NOMO-1 treated with DMSO at 0.1 percent for 48 hours (cell line): Measurements from ENCODE around the gene ANAPC16.
"Not testable (repeated sequence)": the region's sequence is repeated elsewhere in the genome, so short reads cannot be mapped to it uniquely, and the experiment has no call there.

Source experiments
- DNase-seq: peaks from one replicate; lab custom pipeline; 2025; ENCODE audit not compliant: unreplicated experiment; lab: John Stamatoyannopoulos, UW

ANAPC16 gene

DNA sequence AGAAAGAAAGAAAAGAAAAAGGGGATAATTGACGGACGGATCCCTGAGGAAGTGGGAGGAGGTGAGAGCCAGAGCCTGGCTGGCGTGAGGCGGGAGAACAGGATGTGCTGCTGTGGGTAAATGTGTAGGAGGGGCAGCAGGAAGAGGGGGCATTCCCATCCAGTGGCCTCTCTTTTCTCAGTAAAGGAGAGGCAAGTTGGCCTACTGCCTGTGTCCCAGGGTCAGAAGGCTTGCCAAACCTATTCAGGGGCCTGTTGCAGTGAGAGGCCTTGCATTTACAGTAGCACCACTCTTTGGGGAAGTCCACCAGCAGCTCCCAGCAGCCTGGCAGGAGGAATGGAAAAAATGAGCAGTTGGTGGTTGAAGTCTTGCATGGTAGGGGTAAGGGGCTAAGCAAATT is 26.9 kb downstream of the ANAPC16 start:
- no peak for DNase-seq

DNA sequence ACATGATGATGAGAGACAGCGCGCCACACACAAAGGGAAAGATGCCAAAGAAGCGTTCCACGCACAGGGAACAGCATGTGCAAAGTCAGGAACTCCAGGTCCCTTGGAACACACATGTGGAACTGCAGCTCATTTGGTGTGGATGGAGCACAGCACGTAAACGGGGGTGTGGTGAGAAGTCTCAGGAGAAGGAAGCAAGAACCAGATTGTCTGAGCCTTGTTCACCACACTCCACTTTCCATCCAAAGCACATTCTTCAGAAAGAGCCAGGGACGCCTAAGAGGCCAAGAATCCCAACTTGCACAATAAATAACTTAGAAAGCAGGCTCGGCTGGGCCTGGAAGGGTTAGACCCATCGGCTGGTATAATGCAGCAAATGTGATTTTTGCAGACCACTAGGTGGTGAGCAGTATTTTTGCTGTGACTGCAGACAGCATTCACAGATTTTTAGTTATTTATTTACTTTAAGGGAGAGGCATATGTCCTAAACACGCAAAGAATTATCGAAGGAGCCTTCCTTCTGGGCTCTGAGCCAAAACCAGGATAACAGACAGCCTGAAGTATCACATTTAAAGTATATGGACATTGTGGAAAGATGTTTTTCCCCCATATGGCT is 28.1 kb downstream of the ANAPC16 start:
- DNase-seq = no peak

DNA sequence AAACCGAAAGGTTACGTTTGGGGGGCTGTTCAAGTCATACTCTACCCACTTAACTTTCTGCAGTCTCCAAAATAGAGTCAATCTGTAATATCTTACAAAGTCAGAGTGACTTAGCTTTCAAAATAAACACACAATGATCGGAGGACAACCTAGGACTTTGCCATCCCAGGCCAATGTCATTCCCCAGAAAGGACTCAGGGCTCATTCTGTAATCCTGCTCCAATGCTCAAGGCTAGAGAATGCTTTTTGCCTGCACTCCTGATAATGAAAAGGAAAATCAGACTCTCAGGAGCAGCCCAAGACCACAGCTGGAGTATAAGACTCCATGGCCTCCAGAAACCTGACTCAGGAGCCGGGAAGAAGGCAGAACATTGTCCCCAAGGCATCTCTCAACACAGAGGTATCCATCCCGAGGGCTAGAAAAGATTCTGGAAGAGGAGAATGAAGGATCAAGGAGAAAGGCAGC is 28.8 kb downstream of the ANAPC16 start:
- DNase-seq = no peak

DNA sequence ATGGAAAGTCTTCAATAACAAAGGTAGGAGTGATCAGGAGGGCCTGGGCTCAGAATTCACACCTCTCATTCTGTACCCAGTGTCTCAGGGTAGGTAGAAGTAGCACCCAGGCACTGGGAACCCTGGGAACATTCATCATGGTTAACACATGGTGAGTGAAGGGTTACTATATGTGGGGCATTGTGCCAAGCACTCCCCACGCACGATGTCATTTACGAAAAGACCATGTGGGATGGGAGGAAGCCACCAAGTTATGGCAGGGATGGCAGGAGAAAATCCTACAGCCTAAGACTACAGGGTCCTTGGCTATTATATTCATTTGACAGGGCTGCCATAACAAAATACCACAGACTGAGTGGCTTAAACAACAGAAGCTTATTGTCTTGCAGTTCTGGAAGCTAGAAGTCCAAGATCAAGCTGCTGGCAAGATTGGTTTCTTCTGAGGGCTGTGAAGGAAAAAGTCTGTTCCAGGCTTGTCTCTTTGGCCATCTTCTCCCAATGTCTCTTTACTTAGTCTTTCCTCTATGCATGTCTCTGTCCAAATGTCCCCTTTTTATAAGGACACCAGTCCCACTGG is 30.2 kb downstream of the ANAPC16 start:
- no peak for DNase-seq

DNA sequence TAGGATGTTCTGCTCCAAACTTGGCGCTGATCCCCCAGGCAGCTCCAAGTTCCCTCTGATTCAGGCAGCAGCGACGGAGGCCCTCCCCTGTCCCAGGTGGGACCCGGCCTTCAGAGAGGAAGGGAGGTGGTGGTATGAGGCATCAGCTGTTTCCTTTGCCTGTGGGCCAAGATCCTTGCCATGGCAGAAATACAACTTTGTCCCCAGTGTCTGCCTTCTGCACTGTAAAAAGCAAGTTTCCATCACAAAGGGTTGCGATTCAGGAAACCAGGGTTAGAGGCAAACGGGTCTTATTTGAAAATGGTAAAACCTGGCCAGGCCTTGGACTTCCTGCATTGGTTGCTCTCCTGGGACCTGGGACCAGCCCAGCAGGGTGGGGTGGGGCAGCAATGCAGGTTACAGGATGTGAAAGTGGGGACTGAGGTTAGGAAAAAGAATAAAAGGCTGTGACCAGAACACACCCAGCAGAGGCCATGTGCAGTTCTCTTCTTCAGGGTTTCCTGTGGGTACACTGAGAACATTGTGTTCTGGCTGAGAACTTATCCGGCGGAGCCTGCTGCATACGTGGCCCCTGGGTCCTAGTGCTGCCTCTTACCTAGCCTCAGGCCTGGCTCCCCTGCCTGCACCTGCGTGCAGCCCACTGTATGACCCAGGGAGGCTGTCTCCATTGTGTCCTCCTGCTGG is 32.8 kb downstream of the ANAPC16 start:
- DNase-seq = peak; percentile 82

DNA sequence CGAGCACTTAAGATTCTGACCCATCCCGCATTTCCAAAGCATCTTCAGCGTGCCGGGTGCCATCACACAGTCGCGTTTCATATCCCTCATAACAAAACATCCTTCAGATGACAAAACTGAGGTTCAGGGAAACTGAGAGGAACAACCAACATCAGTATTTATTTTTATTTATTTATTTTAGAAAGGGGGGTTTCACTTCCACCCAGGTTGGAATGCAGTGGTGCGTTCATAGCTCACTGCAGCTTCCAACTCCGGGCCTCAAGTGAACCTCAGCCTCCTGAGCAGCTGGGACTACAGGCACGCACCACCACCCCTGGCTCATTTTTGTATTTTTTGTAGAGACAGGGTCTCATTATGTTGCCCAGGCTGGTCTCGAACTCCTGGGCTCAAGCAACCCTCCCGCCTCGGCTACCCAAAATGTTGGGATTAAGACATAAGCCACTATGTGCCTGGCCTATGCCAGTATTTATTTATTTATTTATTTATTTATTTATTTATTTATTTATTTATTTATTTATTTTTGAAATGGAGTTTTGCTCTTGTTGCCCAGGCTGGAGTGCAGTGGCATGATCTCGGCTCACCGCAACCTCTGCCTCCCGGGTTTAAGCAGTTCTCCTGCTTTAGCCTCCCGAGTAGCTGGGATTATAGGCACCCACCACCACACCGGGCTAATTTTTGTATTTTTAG is 33.5 kb downstream of the ANAPC16 start:
- DNase-seq = not testable (repeated sequence)

DNA sequence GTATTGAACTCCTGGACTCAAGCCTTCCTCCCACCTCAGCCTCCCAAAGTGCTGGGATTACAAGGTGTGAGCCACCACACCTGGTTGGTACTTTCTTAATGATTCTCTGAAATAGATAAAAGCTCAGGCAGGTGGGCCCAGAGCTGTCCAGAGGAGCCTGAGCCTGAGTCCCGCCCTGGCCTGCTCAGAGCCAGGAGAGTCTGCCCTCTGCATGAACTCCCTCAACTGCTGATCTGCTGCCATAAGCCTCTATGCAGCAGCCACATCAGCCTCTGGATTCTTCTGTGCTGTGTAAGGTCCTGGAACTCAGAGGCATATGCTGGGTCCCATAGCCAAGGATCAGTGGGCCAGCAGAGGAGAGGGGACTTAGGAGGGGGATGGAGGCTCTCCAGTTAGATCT is 34.9 kb downstream of the ANAPC16 start:
- no peak for DNase-seq

DNA sequence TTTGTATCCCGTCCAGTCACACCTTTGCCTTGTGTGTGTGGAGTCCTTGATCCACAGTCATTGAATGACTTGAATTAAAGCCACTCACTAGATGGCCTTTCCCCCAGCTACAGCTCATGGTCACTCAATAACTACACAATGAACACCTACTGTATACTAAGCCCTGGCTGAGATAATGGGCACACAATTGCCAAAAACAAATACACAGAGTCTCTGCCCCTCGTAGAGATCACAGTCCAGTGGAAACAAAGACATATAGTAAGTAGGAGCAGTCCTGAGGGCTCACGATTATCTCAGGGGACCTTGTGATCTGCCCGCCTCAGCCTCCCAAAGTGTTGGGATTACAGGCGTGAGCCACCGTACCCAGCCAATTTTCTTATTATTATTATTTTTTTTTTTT is 35.8 kb downstream of the ANAPC16 start:
- no peak for DNase-seq

DNA sequence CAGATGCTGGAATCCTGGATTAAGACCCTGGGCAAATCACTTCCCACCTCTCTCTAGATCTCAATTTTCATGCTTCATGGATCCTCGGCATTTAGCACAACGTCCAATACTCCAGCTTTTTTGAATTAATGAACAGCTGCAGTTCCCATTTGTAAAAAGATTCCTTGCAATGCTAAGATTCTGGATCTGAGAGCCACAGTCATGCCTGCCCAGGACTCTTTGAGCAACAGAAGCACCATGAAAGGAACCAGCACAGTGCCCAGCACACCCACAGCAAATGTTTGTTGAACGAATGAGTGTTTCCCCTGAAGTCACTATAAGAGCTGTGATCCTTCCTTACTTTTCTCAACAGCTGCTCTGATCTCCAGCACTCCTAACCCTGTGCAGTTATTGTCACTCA is 37.2 kb downstream of the ANAPC16 start:
- DNase-seq = no peak

DNA sequence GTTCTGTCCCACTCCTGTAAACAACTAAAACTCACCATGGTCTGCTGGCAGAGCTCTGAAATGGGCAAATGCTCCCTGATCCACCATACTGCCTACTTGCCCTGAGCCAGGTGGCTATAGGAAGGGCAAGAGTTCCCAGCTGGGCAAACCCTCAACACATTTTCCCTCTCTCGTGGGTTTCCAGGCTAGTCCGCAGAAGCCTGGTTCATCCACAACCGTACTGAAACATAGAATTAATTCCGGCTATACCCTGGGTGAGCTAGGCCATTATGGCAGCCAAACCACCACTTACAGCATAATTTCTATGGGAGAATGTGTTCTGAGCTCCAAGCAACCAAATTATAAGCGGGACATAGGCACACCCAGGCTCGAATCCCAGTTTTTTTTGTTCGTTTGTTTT is 37.8 kb downstream of the ANAPC16 start:
- DNase-seq = no peak

DNA sequence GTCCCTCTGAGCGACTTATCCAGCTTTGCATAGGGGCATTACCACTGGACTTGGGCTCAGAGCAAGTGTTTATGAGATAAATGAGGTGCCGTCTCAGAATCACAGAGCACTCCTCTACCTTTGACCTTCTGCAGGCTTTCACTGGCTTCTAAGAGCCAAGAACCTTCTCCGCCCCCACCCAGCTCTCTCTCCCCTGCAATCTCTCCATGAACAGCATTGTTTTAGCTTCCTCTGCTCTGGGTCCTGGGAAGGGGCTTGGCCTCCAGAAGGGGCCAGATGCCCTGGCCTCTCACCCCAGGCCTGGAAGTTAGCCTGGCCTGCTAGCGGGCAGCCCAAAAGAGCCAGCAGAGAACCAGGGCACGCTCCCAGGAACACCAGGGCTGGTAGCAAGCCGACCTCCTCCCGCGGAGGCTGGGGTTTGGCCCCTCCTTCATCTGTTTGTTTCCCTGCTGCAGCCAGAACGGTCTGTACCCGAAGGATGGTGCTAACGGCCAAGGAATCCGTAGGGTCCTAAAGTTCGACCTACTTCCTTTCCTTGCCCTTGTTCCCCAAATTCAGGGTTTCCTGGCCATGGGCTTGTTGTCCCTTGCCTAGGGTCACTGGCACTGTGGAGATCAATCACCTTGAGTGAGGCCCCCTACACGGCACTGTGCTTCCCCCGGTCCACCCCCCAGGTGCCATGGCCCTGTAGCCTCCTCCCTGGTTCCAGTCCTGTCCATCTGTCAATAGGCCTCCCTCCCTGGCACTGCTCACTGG is 39.2 kb downstream of the ANAPC16 start:
- DNase-seq = peak; percentile 60

DNA sequence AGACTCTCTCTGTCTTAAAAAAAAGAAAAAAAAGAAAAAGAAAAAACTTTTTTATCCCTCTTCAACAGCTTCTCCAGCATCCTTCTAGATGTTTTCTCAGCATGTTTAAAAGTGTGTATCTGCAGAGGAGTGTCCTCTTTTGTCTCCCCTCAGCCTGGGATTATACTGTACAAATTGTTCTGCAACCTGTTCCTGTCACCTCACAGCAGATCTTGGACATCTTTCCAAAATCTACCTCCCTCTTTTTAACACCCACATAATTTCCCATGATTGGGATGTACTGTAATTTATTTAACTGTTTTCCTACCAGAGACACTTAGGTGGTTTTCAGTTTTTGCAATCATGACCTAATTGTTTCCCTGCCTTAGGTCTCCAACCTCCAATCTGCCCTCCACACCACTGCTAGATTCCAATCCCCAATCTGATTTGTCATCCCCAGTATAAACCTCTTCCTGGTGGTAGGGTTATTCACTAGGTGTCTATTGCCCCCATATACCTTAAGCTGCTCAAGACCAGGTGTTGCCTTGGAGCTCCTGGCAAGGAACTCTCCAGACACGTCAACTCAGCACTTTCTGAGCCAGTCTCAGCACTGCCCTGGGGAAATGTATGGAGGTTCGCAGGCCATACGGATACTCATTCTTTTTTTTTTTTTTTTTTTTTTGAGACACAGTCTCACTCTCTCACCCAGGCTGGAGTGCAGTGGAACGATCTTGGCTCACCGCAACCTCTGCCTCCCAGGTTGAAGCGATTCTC is 40.3 kb downstream of the ANAPC16 start:
- DNase-seq = no peak

DNA sequence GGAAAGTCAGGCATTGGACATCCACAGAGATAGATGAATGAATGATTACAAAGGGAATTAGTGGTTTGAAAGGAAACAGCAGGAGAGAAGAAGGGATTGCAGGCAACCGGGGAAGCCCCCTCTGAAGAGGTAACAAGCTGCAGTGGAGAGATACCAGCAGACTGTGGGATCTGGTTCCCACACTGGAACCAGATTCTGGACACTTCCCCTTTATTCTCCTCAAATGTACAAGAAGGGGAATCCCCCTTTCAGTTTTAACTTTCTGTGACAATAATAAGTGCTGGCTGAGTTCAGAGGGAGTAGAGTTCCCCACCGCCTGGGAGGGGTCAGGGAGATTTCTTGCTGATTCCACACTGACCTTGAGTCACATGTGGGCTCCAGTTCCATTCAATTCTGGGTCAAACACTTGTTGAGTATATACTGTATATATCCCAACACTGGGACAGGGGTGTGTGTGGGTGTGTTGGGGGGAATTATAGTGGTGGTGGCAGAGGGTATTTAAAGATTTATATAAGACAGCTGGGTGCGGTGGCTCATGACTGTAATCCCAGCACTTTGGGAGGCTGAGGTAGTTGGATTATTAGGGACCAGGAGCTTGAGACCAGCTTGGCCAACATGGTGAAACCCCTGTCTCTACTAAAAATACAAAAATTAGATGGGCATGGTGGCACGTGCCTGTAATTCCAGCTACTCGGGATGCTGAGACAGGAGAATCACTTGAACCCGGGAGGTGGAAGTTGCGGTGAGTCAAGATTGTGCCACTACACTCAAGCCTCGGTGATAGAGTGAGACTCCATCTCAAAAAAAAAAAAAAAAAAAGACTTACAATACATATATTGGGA is 41.5 kb downstream of the ANAPC16 start:
- peak; percentile 70 for DNase-seq

DNA sequence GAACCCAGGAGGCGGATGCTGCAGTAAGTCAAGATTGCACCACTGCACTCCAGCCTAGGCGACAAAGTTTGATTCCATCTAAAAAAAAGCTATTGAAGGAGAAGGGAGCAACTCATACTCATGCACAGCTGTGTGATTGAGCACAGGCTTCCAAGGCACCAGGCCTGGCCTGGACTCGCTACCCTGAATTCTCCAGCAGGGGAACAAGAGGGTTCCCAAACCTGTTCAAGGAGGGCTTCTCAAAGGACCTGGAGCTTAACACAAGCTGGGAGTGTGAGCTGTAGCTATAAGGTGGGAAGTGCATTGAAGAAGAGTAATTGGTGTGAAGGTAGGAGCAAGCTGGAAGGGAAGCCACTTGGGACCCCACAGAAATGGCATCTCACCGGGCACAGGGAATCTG is 42.8 kb downstream of the ANAPC16 start:
- no peak for DNase-seq

DNA sequence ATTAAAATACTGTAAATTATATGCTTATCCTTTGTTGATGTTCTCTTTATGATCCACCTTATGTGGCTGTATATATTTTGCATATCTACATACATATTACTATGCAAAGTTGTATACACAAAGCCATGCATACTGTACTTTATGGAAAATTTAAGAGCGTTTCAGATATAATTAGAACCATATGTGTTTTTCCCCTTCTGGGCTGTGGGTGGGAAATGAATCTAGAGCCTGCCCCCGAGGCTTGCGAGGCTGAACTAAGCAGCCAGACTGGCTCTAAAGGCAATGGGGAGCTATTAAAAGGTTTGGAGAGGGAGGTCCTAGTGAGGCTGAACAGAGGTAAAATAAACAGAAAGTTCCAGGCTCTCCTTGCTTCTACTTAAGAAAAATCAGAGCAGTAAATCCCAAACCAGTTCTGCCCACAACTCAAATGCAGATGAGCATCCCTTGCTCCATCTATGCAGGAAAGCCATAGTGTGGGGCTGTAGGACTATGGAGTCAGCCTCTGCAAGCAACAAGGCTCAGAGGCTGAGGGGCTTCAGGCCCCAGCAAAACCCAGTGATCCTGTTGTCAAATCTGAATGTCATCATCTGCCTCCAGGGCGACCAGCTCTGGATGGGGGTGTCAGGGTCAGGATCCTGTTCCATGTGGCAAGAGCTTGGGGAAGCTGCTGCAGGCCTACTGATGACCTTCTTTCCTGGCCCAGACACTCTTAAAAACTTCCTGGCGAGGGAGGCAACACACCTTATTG is 43.9 kb downstream of the ANAPC16 start:
- DNase-seq = no peak

DNA sequence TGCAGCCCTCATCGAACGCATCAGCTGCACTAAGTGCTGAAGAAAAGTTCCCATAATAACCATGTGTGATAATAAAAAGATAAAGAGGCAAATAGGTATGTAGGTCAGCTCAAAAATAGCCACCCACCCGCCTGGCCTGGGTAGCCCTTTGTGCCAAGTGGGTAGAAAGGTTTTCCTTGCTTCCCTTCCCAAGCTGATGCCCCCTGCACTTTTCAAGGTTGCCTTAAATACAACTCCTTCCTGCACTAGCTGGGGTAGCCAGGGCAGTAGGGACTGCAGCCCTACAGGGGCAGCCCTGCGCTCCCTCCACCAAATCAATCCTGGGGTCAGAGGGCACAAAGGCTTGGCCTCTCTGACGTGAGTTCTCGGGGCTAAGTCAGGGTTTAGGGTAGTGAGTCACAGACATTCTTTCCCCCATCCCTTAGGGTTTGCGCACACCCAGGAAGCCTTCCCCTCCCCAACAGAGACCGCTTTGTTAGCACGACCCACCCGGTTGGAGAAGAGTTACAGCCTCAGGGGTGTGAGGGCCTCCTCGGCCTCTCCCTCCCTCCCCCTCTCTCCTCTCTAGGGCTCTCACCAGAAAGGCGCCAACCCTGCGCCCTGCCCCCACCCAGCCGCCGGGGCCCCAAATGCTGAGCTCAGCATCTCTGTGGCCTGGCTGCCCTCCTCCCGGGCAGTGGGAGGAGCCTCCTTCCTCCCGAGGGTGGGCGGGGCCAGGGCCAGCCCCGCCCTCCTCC is 44.6 kb downstream of the ANAPC16 start:
- DNase-seq = peak; percentile 66

DNA sequence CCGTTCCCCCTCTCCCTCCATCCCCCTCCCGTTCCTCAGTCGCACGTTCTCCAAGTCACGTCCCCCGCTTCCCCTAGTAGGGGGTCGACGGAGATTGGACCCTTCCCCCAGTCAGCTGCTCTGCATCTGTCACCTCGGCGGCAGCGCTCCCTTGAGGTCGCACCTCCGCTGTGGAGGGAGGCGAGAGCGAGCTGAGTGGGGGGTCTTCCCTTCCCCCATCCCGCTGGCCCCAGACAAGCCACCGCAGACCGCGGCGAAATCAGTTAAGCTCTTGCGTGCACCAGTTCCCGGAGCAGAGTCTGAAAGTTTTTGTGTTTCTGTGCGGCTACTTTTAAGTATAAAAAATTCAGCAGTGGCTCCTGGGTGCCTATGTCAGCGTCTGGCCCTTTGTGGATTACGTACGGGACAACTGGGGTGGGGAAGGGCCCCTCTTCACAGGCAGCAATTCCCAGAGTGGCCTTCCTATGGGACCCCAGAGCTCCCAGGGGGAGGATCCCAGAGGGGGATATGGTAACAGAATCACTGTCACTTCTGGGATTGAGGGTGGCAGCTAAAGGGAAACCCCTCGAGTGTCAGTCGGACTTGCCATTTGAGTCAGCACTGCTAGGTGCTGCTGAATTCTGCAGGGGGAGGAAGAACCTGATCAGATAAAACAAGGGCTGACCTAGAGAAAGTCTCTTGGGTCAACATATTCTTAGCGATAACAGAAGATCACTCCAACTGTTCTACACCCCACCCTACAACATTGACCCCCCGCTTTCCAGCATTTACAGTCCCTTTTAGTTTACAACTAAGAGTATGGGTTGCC is 45.4 kb downstream of the ANAPC16 start:
- peak; percentile 66 for DNase-seq
